ENCODE data around the gene CPNE5. TPM values are rescaled to one million over a fixed set of nuclear protein-coding genes. Genes with fewer than 3 reads are reported as not detected.
A peak's percentile ranks its signal among the peaks of the same experiment; 100 is the strongest.
"Not testable (repeated sequence)": the region's sequence is repeated elsewhere in the genome, so short reads cannot be mapped to it uniquely, and the experiment has no call there.

The CPNE5 gene
- total and polyA plus RNA-seq, 7 donors, result 0.99 to 11.6 (median 3.8) TPM

DNA sequence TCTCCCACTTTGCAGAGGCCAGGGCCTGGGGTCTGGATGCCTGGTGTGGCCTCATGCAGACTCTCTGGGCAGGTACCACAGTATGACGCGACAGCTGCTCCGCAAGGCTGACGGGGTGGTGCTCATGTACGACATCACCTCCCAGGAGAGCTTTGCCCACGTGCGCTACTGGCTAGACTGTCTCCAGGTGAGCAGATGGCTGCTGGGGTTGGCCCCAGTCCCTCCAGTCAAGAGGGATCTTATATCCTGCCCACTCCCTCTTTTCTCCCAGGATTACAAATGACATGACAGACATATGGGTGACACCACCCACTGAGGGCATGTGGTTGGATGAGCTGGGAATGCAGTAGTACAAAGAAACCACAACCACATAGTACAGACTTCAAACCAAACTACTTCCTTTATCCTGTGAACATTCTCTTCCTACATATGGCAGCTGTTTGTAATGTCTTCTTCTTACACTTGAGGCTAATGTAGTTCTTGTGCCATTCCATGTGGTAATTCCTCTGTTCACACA is 111.7 kb downstream of the CPNE5 start:
- no peak overlapping the region for H3K4me3 ChIP-seq
- no peak overlapping the region for H3K27ac ChIP-seq
- 87 to 89% methylated on average over 7 of the region's 7 CpGs for WGBS, 2 donors
- no peak for TF ChIP-seq POLR2AphosphoS5 (IDR thresholded peaks at IDR 0.05)
- no peak for TF ChIP-seq POLR2A (IDR thresholded peaks at IDR 0.05)
- TF ChIP-seq EP300 (IDR thresholded peaks at IDR 0.05), result no peak
- TF ChIP-seq CTCF (IDR thresholded peaks at IDR 0.05), result no peak
- DNase-seq, result no peak
- H3K4me1 ChIP-seq, result no peaks in the 10 kb centered on the region
- no peaks in the 10 kb centered on the region for H3K27me3 ChIP-seq
- H3K36me3 ChIP-seq, result no peaks in the 10 kb centered on the region
- intact Hi-C loops (cut with DNase I), result no loop called here
- H3K9me3 ChIP-seq, result no peaks in the 10 kb centered on the region

GRCh38 chr6:36725581-36725980 is 113.7 kb downstream of the CPNE5 start:
- Histone ChIP-seq H3K4me3 (no peak overlapping the region), H3K36me3 (no peaks in the 10 kb centered on the region), H3K9me3 (no peaks in the 10 kb centered on the region), H3K27ac (no peak overlapping the region), H3K27me3 (no peaks in the 10 kb centered on the region), H3K4me1 (no peaks in the 10 kb centered on the region)
- intact Hi-C loops (cut with DNase I), result no loop called here
- DNase-seq, result peak; percentile 52
- WGBS, 2 donors, result 93 to 94% methylated on average over 7 of the region's 7 CpGs
- no peak for TF ChIP-seq POLR2AphosphoS5 (IDR thresholded peaks at IDR 0.05)
- TF ChIP-seq POLR2A (IDR thresholded peaks at IDR 0.05), result no peak
- TF ChIP-seq CTCF (IDR thresholded peaks at IDR 0.05), result no peak
- TF ChIP-seq EP300 (IDR thresholded peaks at IDR 0.05), result no peak

GRCh38 chr6:36724514-36725390 is 114.5 kb downstream of the CPNE5 start:
- Histone ChIP-seq H3K27ac (no peak overlapping the region), H3K4me1 (no peaks in the 10 kb centered on the region), H3K36me3 (no peaks in the 10 kb centered on the region), H3K9me3 (no peaks in the 10 kb centered on the region), H3K4me3 (no peak overlapping the region), H3K27me3 (no peaks in the 10 kb centered on the region)
- intact Hi-C loops (cut with DNase I), result no loop called here
- no peak for TF ChIP-seq EP300 (IDR thresholded peaks at IDR 0.05)
- TF ChIP-seq CTCF (IDR thresholded peaks at IDR 0.05), result peak in 3 of 4 experiments; percentile 27 to 40 (median 29)
- 47 to 63% methylated on average over 13 of the region's 13 CpGs for WGBS, 2 donors
- peak; percentile 70 for DNase-seq

- H3K4me3 ChIP-seq; H3K4me1 ChIP-seq; H3K27me3 ChIP-seq; H3K27ac ChIP-seq; H3K36me3 ChIP-seq; intact Hi-C loops (cut with DNase I); DNase-seq; H3K9me3 ChIP-seq: not testable (repeated sequence)
- 91 to 94% methylated on average over 4 of the region's 4 CpGs for WGBS, 2 donors
Observed at GRCh38 chr6:36723992-36724391, 115.3 kb downstream of the CPNE5 start.

DNA sequence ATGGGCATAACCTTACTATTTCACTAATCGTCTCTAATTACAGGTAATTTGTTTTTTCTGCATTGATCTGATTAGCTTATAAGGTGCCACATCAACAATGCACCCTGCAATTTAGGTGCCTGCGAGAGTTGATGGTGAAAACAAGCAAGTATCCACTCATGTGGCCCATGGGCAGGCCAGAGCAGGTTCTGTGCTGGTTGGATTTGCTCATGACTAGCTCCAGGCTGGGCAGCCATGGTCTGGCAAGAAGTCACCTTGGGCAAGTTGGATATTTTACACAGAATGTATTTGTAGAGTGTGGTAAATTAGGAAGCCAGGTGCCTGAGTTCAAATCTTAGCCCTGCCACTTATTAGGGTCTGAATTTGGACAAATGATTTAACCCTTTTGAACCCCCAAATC is 116.4 kb downstream of the CPNE5 start:
- H3K27me3 ChIP-seq, result no peaks in the 10 kb centered on the region
- no peak overlapping the region for H3K27ac ChIP-seq
- intact Hi-C loops (cut with DNase I), result no loop called here
- no peaks in the 10 kb centered on the region for H3K4me1 ChIP-seq
- no peaks in the 10 kb centered on the region for H3K36me3 ChIP-seq
- H3K4me3 ChIP-seq, result no peak overlapping the region
- DNase-seq, result no peak
- WGBS, 2 donors, result 86 to 93% methylated on average over 2 of the region's 2 CpGs
- TF ChIP-seq POLR2A (IDR thresholded peaks at IDR 0.05), result no peak
- TF ChIP-seq POLR2AphosphoS5 (IDR thresholded peaks at IDR 0.05), result no peak
- no peak for TF ChIP-seq EP300 (IDR thresholded peaks at IDR 0.05)
- TF ChIP-seq CTCF (IDR thresholded peaks at IDR 0.05), result no peak
- no peaks in the 10 kb centered on the region for H3K9me3 ChIP-seq

Data from sigmoid colon (tissue), 7 donors.